Measurements from ENCODE around the gene PLSCR3.

- TF ChIP-seq, protein P1, sequence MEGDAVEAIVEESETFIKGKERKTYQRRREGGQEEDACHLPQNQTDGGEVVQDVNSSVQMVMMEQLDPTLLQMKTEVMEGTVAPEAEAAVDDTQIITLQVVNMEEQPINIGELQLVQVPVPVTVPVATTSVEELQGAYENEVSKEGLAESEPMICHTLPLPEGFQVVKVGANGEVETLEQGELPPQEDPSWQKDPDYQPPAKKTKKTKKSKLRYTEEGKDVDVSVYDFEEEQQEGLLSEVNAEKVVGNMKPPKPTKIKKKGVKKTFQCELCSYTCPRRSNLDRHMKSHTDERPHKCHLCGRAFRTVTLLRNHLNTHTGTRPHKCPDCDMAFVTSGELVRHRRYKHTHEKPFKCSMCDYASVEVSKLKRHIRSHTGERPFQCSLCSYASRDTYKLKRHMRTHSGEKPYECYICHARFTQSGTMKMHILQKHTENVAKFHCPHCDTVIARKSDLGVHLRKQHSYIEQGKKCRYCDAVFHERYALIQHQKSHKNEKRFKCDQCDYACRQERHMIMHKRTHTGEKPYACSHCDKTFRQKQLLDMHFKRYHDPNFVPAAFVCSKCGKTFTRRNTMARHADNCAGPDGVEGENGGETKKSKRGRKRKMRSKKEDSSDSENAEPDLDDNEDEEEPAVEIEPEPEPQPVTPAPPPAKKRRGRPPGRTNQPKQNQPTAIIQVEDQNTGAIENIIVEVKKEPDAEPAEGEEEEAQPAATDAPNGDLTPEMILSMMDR (conservative IDR thresholded peaks at IDR 0.05 in 1 of 2, IDR thresholded peaks at IDR 0.05 in 1 of 2; ENCODE audit: extremely low read depth in 1 of 2, insufficient read depth in 1 of 2, low read depth in 1 of 2, low read length in 2 of 2), result no peak
- TF ChIP-seq EZH2 (IDR thresholded peaks at IDR 0.05; ENCODE audit: borderline replicate concordance, low read length), result no peak
Observed at GRCh38 chr17:7367083-7367482, 27.2 kb downstream of the PLSCR3 start.
